Ishikawa (cell line): Measurements from ENCODE around the gene GALNTL6.
A peak's percentile ranks its signal among the peaks of the same experiment; 100 is the strongest.

Experiments
- CEBPB ChIP-seq: IDR thresholded peaks from 2 replicates; pipeline ENCODE4 v1.6.1; 2012
- CREB1 ChIP-seq: IDR thresholded peaks from 2 replicates; pipeline ENCODE4 v1.6.1; 2012; ENCODE audit warnings: low read depth
- EGR1 ChIP-seq: IDR thresholded peaks from 2 replicates; pipeline ENCODE4 v1.6.1; 2012
- EP300 ChIP-seq: IDR thresholded peaks from 2 replicates; pipeline ENCODE4 v1.6.1; 2012; ENCODE audit warnings: borderline replicate concordance
- FOXM1 ChIP-seq: IDR thresholded peaks from 2 replicates; pipeline ENCODE4 v1.6.1; 2012; ENCODE audit warnings: low read depth, borderline replicate concordance
- NFIC ChIP-seq: IDR thresholded peaks from 2 replicates; pipeline ENCODE4 v1.6.1; 2012
- RAD21 ChIP-seq: IDR thresholded peaks from 2 replicates; pipeline ENCODE4 v1.6.1; 2012; ENCODE audit warnings: low read depth
- TAF1 ChIP-seq: IDR thresholded peaks from 2 replicates; pipeline ENCODE4 v1.6.1; 2012; ENCODE audit warnings: low read depth, mild to moderate bottlenecking
- TCF12 ChIP-seq: IDR thresholded peaks from 2 replicates; pipeline ENCODE4 v1.6.1; 2012; ENCODE audit warnings: low read depth
- TEAD4 ChIP-seq: IDR thresholded peaks from 2 replicates; pipeline ENCODE4 v1.6.1; 2012
- YY1 ChIP-seq: IDR thresholded peaks from 2 replicates; pipeline ENCODE4 v1.6.1; 2012; ENCODE audit warnings: low read depth
- ZBTB7A ChIP-seq: IDR thresholded peaks from 2 replicates; pipeline ENCODE4 v1.6.1; 2012; ENCODE audit warnings: low read depth
- TF ChIP-seq, protein P1 (sequence below): IDR thresholded peaks from 2 replicates; pipeline ENCODE4 v1.6.1; 2012
- TF ChIP-seq, protein P2 (sequence below): IDR thresholded peaks from 2 replicates; pipeline ENCODE4 v1.6.1; 2012
- TF ChIP-seq, protein P3 (sequence below): IDR thresholded peaks from 2 replicates; pipeline ENCODE4 v1.6.1; 2012; ENCODE audit warnings: low read depth, mild to moderate bottlenecking

The GALNTL6 gene

DNA sequence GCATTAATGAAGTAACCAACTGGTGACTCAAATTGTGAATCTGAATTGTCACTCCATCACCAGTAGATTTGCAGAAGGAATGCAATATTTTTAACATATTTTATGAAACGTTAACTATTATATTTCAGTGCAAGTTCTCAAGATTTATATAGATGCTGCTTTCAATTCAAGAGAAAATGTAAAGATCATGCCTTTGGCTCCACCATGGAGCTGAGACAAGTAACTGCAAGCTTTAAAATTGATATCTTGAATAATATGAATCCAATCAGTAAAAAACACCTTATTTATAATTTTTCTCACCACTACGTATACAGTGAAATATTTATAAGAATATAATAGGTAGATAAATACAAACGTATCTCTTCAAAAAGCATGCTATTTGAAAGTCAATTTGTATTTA lies 27.8 kb upstream of the GALNTL6 start:
- TF ChIP-seq RAD21, result peak; percentile 28
- no peak for TF ChIP-seq CREB1

DNA sequence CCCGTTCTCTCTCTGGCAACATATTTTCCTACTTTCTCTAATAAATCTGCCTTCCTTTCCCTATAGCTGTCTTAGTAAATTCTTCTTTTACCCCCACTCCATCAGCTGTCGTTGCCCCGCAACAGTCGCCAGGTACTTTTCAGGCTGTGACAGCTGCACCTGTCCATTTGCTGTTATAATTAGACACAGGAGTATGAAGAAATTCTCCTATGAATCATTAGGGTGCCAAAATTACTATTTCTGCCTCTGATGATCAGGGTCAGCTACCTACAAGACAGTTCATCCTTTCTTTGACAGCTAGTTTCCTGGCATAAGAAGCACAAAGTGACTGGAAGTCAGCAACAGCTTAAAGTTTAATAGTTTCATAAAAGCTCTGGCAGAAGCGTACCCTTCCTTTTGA lies 19.5 kb upstream of the GALNTL6 start:
- TF ChIP-seq TCF12 (no peak), CEBPB (no peak), YY1 (no peak), ZBTB7A (no peak), EP300 (no peak), RAD21 (no peak), EGR1 (no peak), FOXM1 (no peak), TAF1 (no peak), TEAD4 (no peak)
- TF ChIP-seq, protein P1, sequence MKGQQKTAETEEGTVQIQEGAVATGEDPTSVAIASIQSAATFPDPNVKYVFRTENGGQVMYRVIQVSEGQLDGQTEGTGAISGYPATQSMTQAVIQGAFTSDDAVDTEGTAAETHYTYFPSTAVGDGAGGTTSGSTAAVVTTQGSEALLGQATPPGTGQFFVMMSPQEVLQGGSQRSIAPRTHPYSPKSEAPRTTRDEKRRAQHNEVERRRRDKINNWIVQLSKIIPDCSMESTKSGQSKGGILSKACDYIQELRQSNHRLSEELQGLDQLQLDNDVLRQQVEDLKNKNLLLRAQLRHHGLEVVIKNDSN, result no peak
- TF ChIP-seq, protein P2, sequence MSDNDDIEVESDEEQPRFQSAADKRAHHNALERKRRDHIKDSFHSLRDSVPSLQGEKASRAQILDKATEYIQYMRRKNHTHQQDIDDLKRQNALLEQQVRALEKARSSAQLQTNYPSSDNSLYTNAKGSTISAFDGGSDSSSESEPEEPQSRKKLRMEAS, result no peak
- TF ChIP-seq, protein P3, sequence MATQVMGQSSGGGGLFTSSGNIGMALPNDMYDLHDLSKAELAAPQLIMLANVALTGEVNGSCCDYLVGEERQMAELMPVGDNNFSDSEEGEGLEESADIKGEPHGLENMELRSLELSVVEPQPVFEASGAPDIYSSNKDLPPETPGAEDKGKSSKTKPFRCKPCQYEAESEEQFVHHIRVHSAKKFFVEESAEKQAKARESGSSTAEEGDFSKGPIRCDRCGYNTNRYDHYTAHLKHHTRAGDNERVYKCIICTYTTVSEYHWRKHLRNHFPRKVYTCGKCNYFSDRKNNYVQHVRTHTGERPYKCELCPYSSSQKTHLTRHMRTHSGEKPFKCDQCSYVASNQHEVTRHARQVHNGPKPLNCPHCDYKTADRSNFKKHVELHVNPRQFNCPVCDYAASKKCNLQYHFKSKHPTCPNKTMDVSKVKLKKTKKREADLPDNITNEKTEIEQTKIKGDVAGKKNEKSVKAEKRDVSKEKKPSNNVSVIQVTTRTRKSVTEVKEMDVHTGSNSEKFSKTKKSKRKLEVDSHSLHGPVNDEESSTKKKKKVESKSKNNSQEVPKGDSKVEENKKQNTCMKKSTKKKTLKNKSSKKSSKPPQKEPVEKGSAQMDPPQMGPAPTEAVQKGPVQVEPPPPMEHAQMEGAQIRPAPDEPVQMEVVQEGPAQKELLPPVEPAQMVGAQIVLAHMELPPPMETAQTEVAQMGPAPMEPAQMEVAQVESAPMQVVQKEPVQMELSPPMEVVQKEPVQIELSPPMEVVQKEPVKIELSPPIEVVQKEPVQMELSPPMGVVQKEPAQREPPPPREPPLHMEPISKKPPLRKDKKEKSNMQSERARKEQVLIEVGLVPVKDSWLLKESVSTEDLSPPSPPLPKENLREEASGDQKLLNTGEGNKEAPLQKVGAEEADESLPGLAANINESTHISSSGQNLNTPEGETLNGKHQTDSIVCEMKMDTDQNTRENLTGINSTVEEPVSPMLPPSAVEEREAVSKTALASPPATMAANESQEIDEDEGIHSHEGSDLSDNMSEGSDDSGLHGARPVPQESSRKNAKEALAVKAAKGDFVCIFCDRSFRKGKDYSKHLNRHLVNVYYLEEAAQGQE, result no peak

DNA sequence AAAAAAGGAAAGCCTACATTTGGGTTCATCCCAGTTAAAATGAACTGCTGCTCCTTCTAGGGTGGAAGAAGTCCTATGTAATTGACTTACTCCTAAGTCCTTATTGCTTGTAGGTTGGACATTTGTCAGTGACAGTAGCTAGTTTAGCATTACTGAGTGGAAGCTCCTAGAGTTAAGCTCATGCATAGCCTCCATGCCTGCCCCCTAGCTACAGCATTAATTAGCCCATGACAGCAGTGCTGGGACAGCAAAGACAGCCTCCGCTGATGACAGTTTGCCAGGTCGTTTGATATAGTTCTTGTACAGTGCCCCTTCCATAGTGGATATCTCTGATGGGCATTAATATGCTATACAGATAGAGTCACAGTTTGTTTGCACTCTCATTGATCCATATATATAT lies 18.7 kb upstream of the GALNTL6 start:
- TF ChIP-seq ZBTB7A (no peak), TCF12 (no peak)

DNA sequence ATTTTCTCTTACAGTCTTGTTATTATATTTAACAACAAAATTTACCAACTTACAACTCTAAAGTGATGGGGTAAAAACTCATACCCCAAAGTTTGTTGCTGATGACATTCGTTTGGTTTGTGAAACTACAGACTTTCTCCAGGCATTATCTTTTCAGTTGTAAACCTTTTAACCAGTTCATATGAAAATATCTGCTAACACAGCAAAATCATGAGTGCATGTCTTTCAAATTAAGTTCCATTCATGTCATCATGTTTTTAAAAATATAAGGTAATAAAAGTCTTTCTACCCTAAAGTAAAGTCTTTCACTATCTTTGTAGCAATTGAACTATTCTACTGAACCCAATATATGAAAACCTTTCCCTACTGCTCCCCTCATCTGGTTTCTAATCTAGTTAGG lies 3.4 kb upstream of the GALNTL6 start:
- TF ChIP-seq ZBTB7A, result no peak
- no peak for TF ChIP-seq YY1
- TF ChIP-seq TEAD4, result no peak
- no peak for TF ChIP-seq CEBPB
- TF ChIP-seq, protein P1, result no peak
- TF ChIP-seq TAF1, result no peak
- no peak for TF ChIP-seq RAD21
- no peak for TF ChIP-seq EGR1
- TF ChIP-seq, protein P2, result no peak

DNA sequence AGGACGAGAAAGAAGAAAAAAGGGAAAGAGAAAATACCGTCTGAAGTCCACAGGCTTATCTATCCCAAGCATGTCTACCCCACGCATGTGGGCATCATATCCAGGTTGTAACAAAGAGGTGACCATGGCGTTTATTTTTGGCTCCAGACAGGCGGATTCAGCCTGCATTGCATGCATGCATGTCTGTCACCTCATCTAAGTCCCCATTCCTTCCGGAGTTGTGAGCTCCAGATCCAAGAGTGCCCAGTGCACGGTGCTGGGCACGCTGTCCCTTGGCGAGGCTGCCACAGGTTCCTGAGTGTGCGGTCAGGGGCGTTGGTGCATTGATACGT lies 905 bp upstream of the GALNTL6 start:
- no peak for TF ChIP-seq TEAD4
- no peak for TF ChIP-seq TCF12
- TF ChIP-seq EP300, result no peak
- TF ChIP-seq, protein P1, result no peak
- no peak for TF ChIP-seq YY1
- no peak for TF ChIP-seq NFIC

DNA sequence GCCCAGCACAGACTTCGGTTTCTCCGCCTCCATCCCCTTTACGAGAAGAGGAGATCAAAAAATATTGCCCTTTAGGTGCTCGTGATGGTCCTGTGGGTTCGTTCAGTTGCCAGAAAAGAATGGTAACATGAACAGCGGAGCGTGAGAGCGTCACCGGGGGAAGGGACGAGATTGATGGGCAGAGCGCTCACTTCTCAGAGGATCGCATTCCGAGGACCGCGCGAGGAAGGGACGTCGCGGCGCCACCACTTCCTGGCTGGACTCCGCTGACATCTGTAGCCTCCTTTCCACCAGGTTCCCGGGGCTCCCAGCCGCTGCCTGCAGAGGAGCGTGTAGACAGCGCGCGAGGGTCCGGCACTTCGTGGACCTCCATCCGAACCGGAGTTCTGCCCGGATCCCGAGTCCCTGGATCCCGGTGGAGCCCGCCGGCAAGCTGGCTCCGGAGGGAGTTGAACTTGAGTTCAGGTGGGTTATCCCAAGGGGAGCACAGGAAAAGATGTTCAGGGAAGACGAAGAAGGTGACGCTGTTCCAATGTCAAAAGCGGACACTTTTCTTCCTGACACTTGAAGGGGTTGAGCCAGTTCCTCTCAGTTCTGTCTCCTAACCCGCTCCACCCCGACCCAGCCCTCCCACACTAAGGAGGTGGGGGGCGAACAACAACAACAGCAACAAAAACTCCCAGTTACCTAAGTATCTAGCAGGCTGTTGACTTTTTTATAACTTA lies 484 bp downstream of the GALNTL6 start:
- TF ChIP-seq FOXM1, result no peak
- TF ChIP-seq TEAD4, result no peak
- TF ChIP-seq, protein P2, result no peak
- no peak for TF ChIP-seq ZBTB7A
- no peak for TF ChIP-seq EGR1
- TF ChIP-seq, protein P3, result no peak
- no peak for TF ChIP-seq TAF1
- TF ChIP-seq CEBPB, result no peak
- no peak for TF ChIP-seq TCF12
- TF ChIP-seq, protein P1, result no peak
